ENCODE data around the gene MEIS2. TPM values are rescaled to one million over a fixed set of nuclear protein-coding genes. Genes with fewer than 3 reads are reported as not detected.
A peak's percentile ranks its signal among the peaks of the same experiment; 100 is the strongest.

The MEIS2 gene
- total RNA-seq, 6 donors from 2014 or later, result 13.7 to 53.4 (median 21.4) TPM

DNA sequence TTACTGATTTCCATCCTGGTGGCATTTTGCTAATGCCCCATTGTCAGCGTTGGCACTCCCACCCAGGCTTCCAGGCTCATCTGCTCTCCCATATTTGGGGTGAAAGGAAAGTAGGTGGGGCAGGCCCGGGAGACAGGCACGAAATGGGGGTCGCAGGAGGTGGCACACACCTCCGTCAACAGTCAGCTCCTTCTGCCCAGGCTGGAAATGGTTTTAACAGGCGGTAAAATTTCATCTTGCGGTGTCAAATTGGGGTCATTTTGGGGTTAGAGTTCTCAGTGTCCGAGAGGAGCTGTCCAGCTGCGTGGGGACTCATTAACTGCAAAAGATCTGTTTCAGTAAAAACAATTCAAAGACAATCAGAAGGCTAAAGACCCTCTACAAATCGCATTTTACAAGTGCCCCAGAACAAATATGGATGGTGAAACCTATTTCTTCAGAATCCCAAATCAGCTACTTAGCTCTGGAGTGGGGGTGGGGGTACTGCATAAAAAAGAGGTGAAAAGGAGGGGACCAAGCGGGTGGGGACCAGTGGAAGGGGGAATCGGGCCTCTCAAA, 4.2 kb upstream of the MEIS2 start:
- Histone ChIP-seq H3K4me3 (no peak overlapping the region), H3K4me1 (peaks cover 7 to 24% (median 12%) of the 10 kb centered on the region in 4 donors), H3K9me3 (no peaks in the 10 kb centered on the region), H3K36me3 (no peaks in the 10 kb centered on the region), H3K27ac (no peak overlapping the region), H3K27me3 (peaks cover 0 to 36% (median 4%) of the 10 kb centered on the region in 4 donors)
- TF ChIP-seq POLR2AphosphoS5 (IDR thresholded peaks at IDR 0.05) (no peak), EP300 (IDR thresholded peaks at IDR 0.05) (no peak), POLR2A (IDR thresholded peaks at IDR 0.05) (no peak)
- TF ChIP-seq, protein P1, sequence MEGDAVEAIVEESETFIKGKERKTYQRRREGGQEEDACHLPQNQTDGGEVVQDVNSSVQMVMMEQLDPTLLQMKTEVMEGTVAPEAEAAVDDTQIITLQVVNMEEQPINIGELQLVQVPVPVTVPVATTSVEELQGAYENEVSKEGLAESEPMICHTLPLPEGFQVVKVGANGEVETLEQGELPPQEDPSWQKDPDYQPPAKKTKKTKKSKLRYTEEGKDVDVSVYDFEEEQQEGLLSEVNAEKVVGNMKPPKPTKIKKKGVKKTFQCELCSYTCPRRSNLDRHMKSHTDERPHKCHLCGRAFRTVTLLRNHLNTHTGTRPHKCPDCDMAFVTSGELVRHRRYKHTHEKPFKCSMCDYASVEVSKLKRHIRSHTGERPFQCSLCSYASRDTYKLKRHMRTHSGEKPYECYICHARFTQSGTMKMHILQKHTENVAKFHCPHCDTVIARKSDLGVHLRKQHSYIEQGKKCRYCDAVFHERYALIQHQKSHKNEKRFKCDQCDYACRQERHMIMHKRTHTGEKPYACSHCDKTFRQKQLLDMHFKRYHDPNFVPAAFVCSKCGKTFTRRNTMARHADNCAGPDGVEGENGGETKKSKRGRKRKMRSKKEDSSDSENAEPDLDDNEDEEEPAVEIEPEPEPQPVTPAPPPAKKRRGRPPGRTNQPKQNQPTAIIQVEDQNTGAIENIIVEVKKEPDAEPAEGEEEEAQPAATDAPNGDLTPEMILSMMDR (IDR thresholded peaks at IDR 0.05), result no peak
- 72 to 78% methylated on average over 12 of the region's 12 CpGs for WGBS, 2 donors
- ATAC-seq (ENCODE audit: low FRiP score in 2 of 2), result no peak
- no peak for DNase-seq

DNA sequence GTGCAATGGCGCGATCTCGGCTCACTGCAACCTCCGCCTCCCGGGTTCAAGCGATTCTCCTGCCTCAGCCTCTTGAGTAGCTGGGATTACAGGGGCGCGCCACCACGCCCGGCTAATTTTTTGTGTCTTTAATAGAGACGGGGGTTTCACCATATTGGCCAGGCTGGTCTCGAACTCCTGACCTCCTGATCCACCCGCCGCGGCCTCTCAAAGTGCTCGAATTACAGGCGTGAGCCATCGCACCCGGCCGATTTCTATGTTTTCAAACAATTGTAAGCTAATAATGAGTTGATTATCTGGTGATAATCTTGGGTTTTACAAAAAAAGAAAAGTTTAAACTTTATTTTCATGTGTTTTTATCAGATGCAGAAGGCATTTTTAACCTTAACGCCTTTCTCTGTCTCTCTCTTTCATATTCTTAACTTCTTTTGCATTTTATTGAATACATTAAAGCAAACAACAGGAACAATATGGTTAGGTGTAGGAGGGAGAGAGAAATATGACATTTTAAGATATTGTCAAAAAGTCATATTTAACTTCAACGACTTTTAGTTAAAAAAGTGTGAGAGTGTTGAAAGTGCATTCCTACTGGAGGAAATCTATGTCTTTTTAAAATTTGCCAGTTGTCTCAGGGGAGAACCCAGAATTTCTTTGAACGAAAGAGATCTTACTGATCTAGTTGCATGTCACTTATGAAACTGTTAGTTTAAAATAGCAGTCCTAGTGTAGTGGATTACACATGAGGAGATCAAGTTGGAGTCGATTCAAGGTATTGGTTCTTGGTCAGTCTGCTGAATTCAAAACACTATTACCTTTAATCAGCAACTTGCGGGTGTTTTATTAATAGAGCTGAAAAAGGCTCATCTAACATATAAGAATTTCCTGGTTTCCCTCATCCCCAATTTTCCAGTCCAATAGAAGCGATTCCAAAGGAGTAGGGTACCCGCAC, 3.4 kb upstream of the MEIS2 start:
- Histone ChIP-seq H3K36me3 (no peaks in the 10 kb centered on the region), H3K9me3 (no peaks in the 10 kb centered on the region), H3K4me1 (peaks cover 11 to 24% (median 14%) of the 10 kb centered on the region in 4 donors), H3K4me3 (no peak overlapping the region), H3K27me3 (peaks cover 0 to 28% (median 5%) of the 10 kb centered on the region in 4 donors), H3K27ac (no peak overlapping the region)
- ATAC-seq (ENCODE audit: low FRiP score in 2 of 2) (no peak), DNase-seq (no peak)
- TF ChIP-seq, protein P1 (IDR thresholded peaks at IDR 0.05), result no peak
- TF ChIP-seq POLR2A (IDR thresholded peaks at IDR 0.05) (no peak), POLR2AphosphoS5 (IDR thresholded peaks at IDR 0.05) (no peak), EP300 (IDR thresholded peaks at IDR 0.05) (no peak)
- 67 to 79% methylated on average over 27 of the region's 27 CpGs for WGBS, 2 donors

DNA sequence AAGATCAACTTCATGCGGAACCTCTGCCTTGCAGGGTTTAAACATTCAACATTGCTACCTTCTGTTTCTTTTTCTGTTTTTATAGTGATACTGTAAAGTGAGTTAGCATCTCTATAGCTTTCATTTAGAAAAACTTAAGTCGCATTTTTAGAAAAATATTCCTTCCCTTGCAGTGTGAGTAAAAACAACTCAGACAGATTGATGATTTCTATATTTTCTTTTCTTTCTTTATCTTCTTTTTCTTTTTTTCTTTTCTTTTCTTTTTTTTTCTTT, 2.8 kb upstream of the MEIS2 start:
- H3K27ac ChIP-seq, result no peak overlapping the region
- no peak for TF ChIP-seq POLR2A (IDR thresholded peaks at IDR 0.05)
- TF ChIP-seq POLR2AphosphoS5 (IDR thresholded peaks at IDR 0.05), result no peak
- TF ChIP-seq EP300 (IDR thresholded peaks at IDR 0.05), result no peak
- TF ChIP-seq, protein P1 (IDR thresholded peaks at IDR 0.05), result no peak
- H3K36me3 ChIP-seq, result no peaks in the 10 kb centered on the region
- DNase-seq (no peak), ATAC-seq (ENCODE audit: low FRiP score in 2 of 2) (no peak)
- peak overlapping the region in 2 of 4 donors; percentile 61 to 71 for H3K4me3 ChIP-seq
- H3K27me3 ChIP-seq, result peaks cover 0 to 26% (median 7%) of the 10 kb centered on the region in 4 donors
- H3K9me3 ChIP-seq, result no peaks in the 10 kb centered on the region
- 46 to 62% methylated on average over 2 of the region's 2 CpGs for WGBS, 2 donors
- H3K4me1 ChIP-seq, result peaks cover 11 to 24% (median 17%) of the 10 kb centered on the region in 4 donors

DNA sequence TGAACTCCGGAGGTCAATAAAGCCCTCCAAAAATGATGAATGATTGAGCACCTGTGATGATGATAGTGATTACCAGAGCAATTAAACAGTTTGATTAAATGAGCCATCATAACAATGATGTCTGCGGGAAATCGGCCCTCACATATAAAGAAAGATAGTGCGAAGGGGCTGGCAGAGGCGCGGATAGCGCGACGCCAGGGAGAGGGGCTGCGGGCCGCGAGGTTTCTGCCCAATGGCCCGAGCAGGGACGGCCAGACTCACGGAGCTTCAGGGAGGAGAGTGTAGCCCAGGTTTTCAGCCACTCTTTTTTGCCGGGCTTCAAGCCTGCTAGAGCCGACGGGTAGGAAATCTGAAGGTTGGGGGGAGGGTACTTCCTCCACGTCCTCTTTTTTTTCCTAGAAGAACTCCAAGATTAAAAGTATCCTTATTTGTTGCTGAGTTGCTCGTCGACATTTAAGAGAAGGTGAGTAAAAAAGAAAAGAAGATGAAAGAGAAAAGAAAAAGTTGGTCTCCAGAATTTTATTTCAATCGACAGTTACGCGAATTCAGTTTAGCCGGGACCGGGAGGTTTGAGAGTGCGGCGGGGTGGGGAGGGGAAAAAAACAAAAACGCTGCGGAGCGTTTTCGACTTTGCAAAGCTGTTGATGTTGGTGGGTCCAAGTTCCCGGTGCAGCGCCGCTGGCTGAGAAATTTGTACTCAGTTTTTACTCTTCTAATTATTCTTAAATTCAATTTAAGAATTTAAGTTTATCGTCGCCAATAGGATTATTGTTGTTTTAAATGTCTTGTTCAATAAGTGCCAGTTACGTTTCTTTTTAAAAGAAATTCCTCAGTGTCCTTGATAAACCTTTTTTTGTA, 2.2 kb upstream of the MEIS2 start:
- ATAC-seq (ENCODE audit: low FRiP score in 2 of 2) (no peak), DNase-seq (peak in 1 of 2 donors; percentile 52)
- Histone ChIP-seq H3K9me3 (no peaks in the 10 kb centered on the region), H3K27me3 (peaks cover 0 to 22% (median 9%) of the 10 kb centered on the region in 4 donors), H3K4me1 (peaks cover 11 to 29% (median 17%) of the 10 kb centered on the region in 4 donors), H3K36me3 (no peaks in the 10 kb centered on the region), H3K27ac (peak overlapping the region in 3 of 4 donors; percentile 37 to 95 (median 94)), H3K4me3 (peak overlapping the region; percentile 29 to 88 (median 66))
- TF ChIP-seq, protein P1 (IDR thresholded peaks at IDR 0.05), result no peak
- no peak for TF ChIP-seq POLR2AphosphoS5 (IDR thresholded peaks at IDR 0.05)
- TF ChIP-seq POLR2A (IDR thresholded peaks at IDR 0.05), result no peak
- TF ChIP-seq EP300 (IDR thresholded peaks at IDR 0.05), result no peak
- whole genome bisulfite sequencing, 2 donors, result 15 to 17% methylated on average over 38 of the region's 38 CpGs
